ENCODE data around the gene PCK2.

The PCK2 gene

GRCh38 chr14:24053548-24054323 is 40.4 kb upstream of the PCK2 start:
- no peak for DNase-seq (ENCODE audit: low spot score)
- no peak for TF ChIP-seq CTCF (conservative IDR thresholded peaks at IDR 0.05; ENCODE audit: low read depth)
- ChIA-PET POLR2A (ENCODE audit: low non-redundant PET) (interaction anchor here (1.4 kb wide), 1 partner anchor 41 kb away, joined by 4 read pairs; no protein-coding TSS in a partner anchor), CTCF (interaction anchor here (0.6 kb wide), 1 partner anchor 103 kb away, joined by 3 read pairs; no protein-coding TSS in a partner anchor)
- no peak overlapping the region for H3K27ac ChIP-seq

- no peak overlapping the region for H3K27ac ChIP-seq
- ChIA-PET CTCF (interaction anchor here (0.6 kb wide), 1 partner anchor 389 kb away, joined by 4 read pairs; no protein-coding TSS in a partner anchor), POLR2A (ENCODE audit: low non-redundant PET) (interaction anchor here (1.4 kb wide), 1 partner anchor 41 kb away, joined by 4 read pairs; no protein-coding TSS in a partner anchor)
- TF ChIP-seq CTCF (conservative IDR thresholded peaks at IDR 0.05; ENCODE audit: low read depth): no peak
- no peak for DNase-seq (ENCODE audit: low spot score)
These were observed 39.8 kb upstream of the PCK2 start for GRCh38 chr14:24054324-24054641.

DNA sequence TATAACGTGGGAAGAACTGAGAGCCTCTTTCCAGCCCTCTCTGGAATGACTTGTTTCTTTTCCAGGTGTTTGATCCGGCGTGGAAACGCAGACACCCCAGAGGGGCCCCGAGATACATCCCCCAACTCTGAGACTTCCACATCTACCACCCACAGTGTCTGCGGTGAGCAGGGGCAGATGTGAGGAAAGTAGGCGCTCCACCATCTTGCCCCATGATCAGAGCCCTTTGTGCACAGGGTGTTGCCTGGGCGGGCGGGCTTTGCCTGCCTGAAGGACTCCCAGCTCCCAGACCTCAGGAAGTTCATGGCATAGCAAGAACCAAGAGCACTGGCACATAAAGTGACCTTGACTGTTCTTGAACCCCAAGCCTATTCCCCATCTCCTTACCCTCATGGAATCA is 39.5 kb upstream of the PCK2 start:
- no peak overlapping the region for H3K27ac ChIP-seq
- DNase-seq (ENCODE audit: low spot score): no peak
- ChIA-PET POLR2A (ENCODE audit: low non-redundant PET) (interaction anchor here (1.4 kb wide), 1 partner anchor 40 kb away, joined by 4 read pairs; no protein-coding TSS in a partner anchor), CTCF (interaction anchor here (0.6 kb wide), 1 partner anchor 389 kb away, joined by 4 read pairs; no protein-coding TSS in a partner anchor)
- TF ChIP-seq CTCF (conservative IDR thresholded peaks at IDR 0.05; ENCODE audit: low read depth): no peak

DNA sequence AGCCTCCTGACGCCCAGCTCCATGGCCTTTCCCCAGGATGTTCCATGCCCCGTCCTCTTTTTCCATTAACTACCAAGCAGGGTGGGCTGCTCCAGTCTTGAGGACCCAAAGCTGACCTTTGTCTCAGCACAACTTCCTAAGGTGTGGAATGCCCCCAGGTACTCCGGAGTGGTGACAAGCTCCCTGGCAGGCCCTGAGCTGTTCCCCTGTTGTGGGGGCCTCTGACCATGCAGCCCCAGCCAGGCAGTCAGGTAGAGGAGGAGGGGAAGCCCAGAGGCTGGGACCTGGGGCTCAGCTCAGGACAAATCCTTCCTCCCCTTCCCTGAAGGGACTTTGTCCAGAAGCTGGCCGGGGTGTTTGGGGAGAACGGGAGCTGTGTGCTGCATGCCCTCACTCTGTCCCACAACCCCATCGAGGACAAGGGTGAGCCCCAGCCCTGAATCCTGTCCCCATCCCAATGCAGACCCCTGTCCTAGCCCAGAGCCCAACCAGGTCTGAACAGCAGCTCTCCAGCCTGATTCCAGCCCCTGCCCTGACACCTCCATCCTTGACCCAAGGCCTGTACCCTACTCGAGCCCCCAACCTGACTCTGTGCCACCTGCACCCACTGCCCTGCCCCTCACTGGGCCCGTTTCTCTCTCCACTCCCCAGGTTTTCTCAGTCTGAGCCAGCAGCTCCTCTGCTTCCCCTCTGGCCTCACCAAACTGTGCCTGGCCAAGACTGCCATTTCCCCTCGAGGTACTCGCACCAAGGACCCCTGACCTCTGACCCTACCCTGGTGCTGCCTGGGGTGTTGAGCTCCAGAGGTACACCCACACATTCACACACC is 37.9 kb upstream of the PCK2 start:
- no peak for TF ChIP-seq CTCF (conservative IDR thresholded peaks at IDR 0.05; ENCODE audit: low read depth)
- no peak for DNase-seq (ENCODE audit: low spot score)
- CTCF ChIA-PET: interaction anchor here (0.6 to 3.5 kb wide), 3 partner anchors 36 to 231 kb away, joined by 3 to 51 read pairs (median 3); partner anchors contain the start of gene PCK2
- no peak overlapping the region for H3K27ac ChIP-seq
- POLR2A ChIA-PET (ENCODE audit: low non-redundant PET): no interaction called here

GRCh38 chr14:24056800-24057184 is 37.3 kb upstream of the PCK2 start:
- TF ChIP-seq CTCF (conservative IDR thresholded peaks at IDR 0.05; ENCODE audit: low read depth): no peak
- H3K27ac ChIP-seq: no peak overlapping the region
- ChIA-PET CTCF (interaction anchor here (2.3 to 3.5 kb wide), 2 partner anchors 36 to 52 kb away, joined by 39 to 51 read pairs; partner anchors contain the start of gene PCK2), POLR2A (ENCODE audit: low non-redundant PET) (no interaction called here)
- no peak for DNase-seq (ENCODE audit: low spot score)

- no peak for TF ChIP-seq CTCF (conservative IDR thresholded peaks at IDR 0.05; ENCODE audit: low read depth)
- DNase-seq (ENCODE audit: low spot score): no peak
- POLR2A ChIA-PET (ENCODE audit: low non-redundant PET): no interaction called here
These were observed 36.8 kb upstream of the PCK2 start for GRCh38 chr14:24057271-24057670.

More at GRCh38 chr14:24057271-24057670, 36.8 kb upstream of the PCK2 start:
- CTCF ChIA-PET: interaction anchor here (0.5 to 3.5 kb wide), 5 partner anchors 17 to 333 kb away, joined by 3 to 51 read pairs (median 5); partner anchors contain the start of gene PCK2
- H3K27ac ChIP-seq: no peak overlapping the region
